Activated CD4-positive, alpha-beta T cell treated with anti-CD3 and anti-CD28 coated beads, Interleukin-2, Interleukin-6, amounts not matched to agents 100 ng/mL and 50 ng/mL, durations not matched to agents 16 hours and 8 hours (primary cell): ENCODE results near the gene IL13.

ENCODE experiments used
- DNase-seq: peaks from one replicate; pipeline ENCODE4 v3.0.0-alpha.2; 2020

IL13 gene

DNA sequence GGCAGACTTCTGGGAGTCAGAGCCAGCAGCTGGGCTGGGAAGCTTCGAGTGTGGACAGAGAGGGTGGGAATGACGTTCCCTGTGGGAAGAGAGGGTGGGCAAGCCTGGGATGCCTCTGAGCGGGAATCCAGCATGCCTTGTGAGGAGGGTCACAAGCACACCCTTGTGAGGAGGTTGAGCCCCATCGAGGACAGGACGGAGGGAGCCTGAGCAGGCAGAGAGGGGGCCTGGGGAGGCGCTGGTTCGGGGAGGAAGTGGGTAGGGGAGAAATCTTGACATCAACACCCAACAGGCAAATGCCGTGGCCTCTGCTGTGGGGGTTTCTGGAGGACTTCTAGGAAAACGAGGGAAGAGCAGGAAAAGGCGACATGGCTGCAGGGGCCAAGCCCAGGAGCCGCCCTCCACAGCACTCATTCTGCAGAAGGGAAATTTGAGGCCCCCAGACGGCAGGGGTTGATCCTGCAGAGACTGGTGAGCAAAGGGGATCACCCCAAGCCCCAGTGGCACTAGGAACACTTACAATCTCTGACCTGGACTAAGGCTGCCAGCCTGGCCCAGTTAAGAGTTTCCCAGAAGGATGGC, 1.1 kb upstream of the IL13 start:
- DNase-seq, result no peak

DNA sequence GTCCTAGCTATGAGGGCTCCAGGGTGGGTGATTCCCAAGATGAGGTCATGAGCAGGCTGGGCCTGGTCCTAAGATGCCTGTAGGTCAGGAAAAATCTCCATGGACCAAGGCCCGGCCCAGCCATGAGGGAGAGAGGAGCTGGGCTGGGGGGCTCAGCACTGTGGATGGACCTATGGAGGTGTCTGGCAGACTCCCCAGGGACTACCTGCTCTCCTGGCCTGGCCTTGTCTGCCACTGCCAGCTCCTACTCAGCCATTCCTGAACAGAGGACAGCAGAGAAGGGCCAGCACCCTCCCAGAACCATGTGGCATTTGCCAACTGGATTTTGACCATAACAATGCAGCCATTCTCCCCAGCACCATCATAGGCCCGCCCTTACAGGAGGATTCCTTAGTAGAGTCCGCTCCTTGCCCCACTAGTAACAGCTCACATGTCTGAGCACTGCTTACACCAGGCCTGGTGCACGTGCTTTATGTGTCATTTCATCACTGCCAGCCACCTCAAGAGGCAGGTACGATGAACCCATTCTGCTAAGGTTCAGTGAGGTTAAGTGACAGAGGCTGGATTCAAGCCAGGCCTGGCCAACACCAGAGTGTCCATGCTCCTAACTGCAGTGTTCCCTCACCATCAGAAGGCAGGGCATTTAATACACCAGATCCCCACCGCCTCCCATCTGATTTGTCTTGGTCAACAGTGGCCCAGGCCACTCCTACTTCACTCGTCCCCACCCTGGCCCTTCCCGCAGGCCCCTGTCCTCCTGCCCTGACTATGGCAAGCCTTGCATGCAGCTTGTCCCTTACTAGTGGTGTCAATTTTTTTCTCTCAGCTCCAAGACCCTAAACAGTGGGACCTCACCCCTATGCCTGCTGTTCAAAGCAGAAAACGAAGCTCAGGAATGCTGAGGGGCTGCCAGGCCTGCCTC, 669 bp downstream of the IL13 start:
- no peak for DNase-seq

DNA sequence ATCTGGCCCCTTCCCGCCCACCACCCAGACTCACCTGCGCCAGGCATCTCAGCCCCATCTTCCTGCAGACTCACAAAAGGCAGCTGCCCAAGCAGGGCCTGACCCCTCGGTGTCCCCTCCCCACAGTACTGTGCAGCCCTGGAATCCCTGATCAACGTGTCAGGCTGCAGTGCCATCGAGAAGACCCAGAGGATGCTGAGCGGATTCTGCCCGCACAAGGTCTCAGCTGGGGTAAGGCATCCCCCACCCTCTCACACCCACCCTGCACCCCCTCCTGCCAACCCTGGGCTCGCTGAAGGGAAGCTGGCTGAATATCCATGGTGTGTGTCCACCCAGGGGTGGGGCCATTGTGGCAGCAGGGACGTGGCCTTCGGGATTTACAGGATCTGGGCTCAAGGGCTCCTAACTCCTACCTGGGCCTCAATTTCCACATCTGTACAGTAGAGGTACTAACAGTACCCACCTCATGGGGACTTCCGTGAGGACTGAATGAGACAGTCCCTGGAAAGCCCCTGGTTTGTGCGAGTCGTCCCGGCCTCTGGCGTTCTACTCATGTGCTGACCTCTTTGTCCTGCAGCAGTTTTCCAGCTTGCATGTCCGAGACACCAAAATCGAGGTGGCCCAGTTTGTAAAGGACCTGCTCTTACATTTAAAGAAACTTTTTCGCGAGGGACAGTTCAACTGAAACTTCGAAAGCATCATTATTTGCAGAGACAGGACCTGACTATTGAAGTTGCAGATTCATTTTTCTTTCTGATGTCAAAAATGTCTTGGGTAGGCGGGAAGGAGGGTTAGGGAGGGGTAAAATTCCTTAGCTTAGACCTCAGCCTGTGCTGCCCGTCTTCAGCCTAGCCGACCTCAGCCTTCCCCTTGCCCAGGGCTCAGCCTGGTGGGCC, 1.9 kb downstream of the IL13 start:
- DNase-seq, result no peak

DNA sequence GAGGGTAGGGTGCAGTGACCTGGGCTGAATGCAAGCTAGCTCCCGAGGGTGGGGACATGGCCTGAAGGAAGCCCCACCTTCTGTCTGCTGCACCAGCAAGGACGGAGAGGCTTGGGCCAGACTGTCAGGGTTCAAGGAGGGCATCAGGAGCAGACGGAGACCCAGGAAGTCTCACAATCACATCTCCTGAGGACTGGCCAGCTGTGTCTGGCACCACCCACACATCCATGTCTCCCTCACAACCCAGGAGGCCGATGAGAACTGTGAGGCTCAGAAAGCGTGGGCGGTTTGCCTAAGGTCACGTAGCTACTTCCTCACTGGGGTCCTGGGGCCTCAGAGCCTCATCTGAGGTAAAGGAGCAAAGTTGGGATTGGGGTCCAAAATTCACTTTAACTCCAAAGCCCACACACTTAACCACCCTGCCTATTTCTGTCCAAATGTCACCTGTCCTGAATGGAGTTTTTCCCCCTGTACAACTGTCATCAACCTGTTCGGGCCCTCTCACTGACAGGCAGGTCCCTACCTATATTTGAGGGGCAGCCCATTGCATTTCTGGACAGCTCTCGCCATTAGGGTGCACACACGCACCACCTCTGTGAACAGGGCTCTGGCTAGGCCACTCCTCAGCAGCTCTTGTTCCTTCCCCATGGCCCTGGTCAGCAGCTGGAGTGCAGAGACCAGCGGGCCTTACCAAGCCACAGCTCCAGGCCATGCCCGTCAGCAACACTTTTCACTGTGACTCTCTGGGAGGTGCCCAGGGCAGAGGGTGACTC, 3.4 kb downstream of the IL13 start:
- no peak for DNase-seq

DNA sequence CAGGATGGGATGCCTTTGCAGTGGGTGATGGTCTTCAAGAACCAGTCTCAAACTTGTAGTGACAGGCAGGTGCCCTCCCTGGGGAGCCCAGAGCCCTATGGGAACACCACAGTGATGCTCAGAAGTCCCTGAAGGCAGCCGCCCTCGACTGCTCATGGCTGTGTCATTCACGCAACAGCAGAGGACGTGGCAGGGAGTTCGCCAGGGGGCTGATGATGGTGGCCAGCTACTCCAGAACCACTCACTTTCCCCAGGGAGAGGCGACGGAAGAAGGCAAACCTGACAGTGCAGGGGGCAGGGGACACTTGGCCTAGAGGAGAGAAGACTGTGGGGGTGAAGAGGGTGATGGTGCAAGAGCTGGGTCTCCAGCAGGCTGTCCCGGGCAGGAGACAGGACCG, 4.0 kb downstream of the IL13 start:
- DNase-seq, result no peak

DNA sequence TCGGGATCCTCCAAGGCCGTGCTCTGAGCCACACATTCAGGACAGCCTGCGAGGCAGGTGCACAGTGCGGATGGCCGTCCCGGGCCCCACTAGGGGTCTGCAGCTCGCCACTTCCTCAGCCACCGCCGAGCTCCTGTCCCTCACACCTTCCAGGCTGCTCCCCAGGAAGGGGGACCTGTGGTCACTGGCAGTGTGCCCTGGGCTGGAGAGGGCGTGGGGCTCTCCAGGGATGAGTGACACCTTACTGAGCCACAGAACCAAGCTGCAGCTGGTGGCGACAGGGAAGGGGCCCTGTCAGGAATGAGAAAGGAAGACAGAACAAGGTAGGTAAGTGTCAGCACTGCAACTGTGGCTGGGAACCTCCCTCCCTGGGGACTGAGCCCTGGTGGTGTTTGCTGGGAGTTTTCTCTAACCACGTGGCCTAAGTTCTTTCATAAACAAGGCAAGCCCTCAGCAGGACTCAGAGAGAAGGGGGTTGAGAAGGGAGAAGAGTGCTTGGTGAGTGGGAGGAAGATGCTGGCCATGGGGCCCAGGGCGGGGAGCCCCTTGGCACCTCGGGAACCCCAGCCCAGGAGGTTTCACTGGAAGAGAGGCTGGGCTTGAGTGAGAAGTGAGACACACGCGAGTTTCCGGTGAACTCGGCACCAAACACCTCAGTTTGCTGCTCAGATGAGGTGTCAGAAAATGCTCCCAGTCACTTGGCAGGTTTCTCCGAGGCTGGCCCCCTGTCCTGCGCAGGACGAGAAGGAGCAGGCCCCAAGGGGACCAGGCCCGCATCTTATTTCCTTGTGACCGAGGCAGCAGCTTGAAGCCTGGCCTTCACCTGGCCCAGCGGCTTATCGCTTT, 5.2 kb downstream of the IL13 start:
- DNase-seq, result peak; percentile 80

DNA sequence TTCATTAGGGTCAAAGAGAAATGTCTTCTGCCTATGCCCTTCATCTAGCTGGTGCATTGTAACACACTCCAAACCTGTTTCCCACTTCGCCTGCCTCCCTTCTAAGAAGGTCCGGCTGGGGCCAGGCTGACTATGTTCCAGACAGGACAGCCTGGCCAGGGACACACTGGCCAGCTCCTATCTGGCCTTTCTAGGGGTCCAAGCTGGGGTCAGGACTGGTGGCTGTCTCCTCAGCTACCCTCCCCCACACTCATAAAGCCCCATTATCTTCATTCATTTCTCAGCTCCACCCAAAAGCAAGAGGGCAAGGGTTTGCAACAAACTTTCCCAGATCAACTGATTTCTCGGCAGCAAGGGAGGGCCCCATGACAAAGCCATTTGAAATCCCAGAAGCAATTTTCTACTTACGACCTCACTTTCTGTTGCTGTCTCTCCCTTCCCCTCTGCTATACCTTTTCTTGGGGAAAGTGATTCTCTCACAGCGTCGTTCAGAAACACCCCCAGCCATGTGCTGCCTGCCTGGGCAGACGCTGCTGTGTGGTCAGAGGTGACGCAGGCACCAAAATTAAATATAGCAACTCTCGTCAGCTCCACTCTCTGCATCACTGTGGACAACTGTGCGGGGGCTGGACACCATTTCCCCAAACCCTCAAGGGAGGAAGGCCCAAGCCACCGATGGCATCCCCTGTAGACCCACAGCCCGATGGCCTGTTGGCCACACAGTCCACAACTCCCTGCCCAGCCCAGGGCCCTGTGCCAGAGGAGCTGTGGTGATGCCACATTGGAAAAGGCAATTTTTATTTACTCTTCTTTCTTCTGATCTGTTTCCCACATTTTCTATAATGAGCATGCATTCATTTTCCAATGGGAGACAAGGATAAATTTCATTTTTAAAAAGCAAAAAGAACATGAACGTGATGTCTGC, 6.1 kb downstream of the IL13 start:
- peak; percentile 59 for DNase-seq

DNA sequence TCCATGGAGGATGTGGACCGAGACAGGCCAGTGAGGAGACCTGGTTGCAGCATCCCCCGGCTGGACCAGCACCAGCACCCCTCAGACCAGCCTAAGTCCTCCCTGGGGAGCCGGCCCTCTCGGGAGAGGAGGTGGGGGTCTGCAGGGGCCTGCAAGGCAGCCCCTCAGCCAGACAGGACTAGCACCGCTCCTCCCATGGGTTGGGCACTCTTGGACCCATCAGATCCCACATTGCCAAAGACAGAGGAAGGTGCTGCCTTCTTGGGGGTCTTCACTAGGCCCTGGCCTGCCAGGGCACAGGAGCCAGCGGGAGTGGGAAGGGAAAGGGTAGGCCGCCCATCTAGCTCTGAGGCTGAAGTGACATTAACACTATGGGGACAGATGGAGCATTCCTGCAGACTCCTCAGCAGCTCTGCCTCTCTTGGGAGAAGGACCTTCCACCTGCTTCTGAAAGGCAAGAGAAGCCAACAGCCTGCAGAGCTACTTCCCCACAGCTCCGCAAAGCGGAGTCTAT, 6.8 kb downstream of the IL13 start:
- no peak for DNase-seq

DNA sequence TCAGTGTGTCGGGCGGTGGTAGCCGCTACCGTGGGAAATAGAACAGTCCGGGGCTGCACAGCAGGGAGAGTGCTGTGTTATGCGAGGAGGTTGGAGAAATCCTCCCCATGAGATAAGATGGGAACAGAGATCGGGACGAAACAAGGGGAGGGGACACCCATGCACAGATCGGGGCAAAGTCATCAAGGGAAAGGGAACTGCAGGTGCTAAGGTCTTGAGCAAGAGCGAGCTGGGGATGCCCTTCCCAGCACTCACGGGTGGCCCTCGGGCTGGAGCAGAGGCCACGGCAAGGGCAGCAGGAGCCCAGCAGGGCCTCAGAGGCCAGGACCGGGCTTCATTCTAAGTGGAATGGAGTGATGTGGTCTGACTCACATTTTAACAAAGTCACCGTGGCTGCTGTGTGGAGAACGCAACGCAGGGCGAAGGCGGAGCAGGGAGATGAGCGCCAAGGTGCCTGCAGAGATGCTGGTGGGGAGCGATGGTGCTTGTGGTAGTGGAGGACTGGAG, 7.7 kb downstream of the IL13 start:
- no peak for DNase-seq

DNA sequence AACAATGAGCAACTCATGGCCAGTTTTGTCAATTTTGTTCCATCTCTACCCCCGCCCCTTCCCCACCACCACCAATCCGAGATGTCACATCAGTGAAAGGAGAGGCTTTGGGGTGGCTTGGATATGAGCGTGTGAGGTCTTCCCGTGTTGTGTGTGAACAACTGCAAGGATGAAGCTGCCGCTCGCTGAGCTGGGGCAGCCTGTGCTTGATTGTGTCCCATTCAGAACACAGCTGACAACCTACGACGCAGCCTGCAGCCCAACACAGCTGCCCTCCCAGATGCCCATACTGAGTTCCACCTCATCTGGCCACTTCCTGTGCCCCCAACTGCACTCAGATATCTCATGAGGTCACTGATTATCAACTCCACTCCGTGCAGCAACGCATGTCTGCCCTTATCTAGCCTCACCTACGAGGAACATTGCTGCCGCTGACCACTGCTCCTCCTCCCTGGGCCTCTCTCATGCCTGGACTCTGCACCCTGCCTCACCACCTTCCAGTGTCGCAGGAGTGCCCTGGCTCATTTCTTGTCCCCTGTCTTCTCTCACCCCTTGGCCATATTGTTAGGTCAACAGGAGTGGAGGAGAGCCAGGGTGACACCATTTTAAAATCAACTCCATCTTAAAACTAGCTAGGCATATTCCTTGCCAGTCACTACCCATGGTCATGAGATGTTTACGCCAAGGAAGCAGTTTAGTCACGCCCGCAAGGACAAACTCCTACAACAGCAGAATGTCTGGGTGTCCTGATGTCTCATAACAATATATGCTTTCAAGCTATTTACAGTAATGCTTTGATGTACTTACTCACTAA, 8.5 kb downstream of the IL13 start:
- no peak for DNase-seq

DNA sequence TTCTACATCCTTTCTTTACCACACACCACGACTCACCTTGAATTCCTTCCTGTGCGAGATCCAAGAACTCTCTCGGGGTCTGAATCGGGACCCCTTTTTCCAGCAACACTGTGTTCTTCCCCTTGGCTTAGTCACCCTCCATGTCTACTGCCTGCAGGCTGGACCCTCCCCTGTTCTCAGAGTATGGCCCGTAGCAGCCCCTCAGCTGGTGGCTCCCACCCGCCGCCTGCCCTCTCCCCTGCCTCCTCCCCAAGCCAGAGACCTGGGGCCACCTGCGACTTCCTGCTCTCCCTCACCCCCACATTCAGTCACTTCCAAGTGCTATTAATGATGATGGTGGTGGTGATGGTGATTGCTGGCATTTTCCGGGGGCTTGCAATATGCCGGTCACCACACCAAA, 9.3 kb downstream of the IL13 start:
- no peak for DNase-seq

DNA sequence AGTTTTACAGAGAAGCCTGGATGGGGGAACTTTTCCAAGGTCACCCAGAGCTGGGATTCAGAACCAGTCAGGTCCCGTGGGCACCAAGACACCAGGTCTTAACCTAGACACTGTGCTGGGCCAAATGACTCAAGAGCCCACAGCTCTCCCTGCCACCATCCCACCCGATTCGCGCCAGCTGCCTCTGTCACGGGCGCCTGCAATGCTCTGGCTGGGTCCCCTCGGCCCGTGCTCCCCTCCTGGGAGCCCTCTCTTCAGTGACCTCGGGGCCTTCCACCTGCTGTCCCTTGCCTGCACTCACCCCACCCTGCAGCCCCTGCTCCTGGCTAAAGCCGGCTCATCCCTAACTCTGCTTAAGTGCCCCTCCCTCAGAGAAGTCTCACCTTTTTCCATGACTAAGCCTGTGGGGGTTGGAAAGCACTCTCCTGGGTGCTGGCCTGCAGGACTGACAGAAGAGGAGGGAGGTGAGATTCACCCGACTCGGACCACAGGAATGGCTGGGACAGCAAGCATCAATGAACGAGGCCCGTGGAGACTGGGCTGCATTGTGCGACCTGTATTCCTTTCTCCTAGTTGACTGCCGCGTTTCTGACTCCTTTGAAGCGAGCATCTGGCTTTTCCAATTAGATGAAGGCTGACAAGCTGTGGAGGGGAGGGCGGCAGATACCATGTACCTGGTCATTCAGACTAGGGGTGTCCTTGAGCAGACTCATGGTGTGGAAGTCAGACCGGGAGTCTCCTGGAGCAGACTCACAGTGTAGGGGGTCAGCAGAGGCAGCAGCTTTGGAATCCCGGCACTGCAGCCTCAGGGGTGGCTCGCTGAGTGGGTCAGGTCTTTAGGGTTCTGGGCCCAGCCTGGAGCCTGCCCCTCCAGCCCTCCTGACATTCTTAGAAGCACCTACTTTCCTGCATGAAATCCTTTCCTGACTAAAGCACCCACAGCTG, 10.1 kb downstream of the IL13 start:
- no peak for DNase-seq

DNA sequence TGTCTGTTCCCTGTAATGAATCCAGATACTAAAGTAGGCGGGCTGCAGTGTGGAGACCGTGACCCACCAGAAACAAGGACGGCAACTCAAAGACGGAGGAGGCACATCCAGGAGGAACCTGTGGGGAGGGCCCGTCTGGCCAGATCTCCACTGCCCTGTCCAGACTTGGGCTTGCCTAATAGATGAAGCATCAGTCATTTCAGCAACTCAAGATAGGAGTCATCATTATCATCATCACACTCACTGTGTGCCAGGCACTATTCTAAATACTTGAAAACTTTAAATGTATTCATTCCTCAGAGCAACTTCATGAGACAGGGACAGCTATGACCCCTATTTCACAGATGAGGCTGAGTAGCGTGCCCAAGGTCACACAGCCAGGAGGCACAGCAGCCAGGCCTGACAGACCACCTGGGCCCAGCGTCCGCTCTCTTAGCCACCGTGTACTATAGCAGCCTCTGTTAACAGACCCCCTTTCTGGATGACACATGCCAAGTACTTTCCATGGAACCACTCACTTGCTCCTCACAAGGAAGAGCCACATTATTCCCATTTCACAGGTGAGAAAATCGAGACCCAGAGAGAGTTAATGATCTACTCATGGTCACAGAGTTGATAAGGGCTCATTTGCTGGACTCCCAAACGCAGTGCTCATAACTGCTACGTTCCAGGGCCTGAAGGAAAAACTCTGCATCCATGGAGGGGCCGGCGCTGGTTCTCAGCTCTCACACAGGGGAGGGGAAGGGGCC, 10.9 kb downstream of the IL13 start:
- DNase-seq, result no peak

DNA sequence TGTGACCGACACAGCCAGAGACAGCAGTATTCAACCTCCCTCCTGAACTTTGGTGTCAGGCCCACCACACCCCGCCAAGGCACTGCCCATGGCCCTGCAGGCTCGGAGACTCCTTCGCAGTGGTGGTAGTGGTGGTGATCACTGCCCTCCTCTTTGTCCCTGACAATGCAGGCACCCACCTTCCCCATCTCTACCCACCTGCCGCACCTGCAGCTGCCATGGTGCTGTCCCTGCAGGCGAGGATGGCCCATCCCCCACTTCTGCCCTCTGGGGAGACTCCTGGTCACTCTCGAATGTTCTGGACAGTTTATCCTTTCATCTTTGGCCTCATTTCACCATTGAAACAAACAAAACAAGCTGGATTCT, 11.5 kb downstream of the IL13 start:
- DNase-seq, result no peak

DNA sequence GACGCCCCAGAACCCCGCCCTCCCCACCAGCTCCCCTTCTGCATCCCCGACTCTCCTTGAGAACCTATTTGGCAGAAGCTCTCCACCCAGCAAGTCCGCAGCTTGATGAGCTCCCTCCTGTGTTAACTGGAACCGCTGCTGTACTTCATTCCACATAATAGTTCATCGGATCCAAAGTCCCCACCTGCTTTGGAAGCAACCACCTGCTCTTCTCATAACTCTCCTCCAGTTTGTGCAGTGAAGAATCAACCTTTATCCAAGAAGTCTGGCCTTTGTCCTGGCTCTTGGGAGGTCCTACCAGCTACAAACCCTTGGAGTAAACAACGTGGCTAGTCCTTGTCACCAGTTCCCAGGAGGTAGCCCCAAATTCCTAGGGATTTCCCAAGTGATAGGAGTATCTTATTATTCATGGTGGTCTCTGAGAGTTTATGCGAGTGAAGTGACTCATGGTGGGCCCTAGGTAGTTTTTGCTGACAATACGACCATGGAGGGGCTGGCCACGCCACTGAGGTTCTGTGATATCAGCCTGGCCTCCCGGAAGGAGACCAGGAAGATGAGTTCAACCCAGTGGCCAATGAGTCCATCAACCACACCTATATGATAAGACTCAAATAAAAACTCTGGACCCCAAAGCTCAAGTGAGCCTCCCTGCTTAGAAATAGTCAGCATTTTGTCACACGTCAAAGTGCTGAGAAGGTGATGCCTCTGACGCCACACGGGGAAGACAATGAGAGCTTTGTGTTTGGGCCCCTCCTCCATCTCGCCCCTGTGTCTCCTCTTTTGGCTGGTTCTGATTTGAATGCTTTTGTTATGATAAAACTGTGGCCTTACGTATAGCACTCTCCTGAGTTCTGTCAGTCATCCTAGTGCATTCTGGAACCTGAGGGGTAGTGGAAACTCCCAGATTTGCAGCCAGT, 12.3 kb downstream of the IL13 start:
- DNase-seq, result no peak

DNA sequence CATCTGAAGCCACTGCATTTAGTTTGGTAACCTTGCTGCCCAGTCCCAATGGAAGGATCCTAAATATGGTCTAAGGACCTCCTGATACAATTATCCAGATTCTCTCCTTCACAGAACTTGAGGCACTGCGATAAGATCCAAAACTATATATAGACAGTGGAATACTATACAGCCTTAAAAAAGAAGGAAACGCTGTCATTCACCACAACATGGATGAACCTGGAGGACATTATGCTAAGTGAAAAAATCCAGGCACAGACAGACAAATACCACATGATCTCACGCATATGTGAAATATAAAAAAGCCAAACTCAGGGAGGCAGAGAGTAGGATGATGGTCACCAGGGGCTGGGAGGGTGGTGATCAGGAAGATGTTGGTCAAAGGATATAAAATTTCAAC, 13.0 kb downstream of the IL13 start:
- no peak for DNase-seq
